Rectal smooth muscle tissue (tissue), 1 donor: ENCODE results near the gene DCAKD.

Experiments used
- H3K27ac ChIP-seq: one replicate; pipeline ENCODE4 v1.7.0; 2013; ENCODE audit warnings: low read depth, low read length, inconsistent platforms
- H3K27me3 ChIP-seq: one replicate; pipeline ENCODE4 v1.7.0; 2013; ENCODE audit warnings: low read length; ENCODE audit not compliant: control insufficient read depth, insufficient read depth
- H3K36me3 ChIP-seq: one replicate; pipeline ENCODE4 v1.7.0; 2013; ENCODE audit warnings: low read length; ENCODE audit not compliant: control insufficient read depth, insufficient read depth
- H3K4me1 ChIP-seq: one replicate; pipeline ENCODE4 v1.7.0; 2013; ENCODE audit warnings: low read length; ENCODE audit not compliant: control insufficient read depth, insufficient read depth
- H3K4me3 ChIP-seq: one replicate; pipeline ENCODE4 v1.7.0; 2013; ENCODE audit warnings: low read length
- H3K9ac ChIP-seq: one replicate; pipeline ENCODE4 v1.7.0; 2013; ENCODE audit warnings: low read length

DCAKD gene

DNA sequence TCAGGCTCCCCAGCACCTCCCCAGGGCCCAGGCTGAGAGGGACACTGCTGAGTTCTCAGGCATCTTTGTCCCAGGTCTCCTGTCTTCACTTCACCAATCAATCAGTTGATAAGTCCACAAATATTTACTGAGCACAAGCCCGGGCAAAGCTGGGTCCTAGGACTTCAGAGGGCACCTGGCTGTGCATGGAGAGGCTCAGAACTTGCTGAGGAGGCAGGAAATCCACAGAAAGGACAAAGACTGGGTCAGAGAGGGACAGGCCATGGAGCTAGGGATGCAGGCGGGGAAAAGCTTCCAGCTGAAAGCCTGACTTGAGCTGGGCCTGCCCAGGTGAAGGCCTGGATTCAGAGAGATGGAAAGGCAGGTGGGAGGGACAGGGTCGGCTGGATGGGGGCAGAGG lies 50.1 kb downstream of the DCAKD start:
- Histone ChIP-seq H3K9ac (no peak overlapping the region), H3K36me3 (no peaks in the 10 kb centered on the region), H3K4me1 (no peaks in the 10 kb centered on the region), H3K27ac (no peak overlapping the region), H3K27me3 (no peaks in the 10 kb centered on the region), H3K4me3 (no peak overlapping the region)

DNA sequence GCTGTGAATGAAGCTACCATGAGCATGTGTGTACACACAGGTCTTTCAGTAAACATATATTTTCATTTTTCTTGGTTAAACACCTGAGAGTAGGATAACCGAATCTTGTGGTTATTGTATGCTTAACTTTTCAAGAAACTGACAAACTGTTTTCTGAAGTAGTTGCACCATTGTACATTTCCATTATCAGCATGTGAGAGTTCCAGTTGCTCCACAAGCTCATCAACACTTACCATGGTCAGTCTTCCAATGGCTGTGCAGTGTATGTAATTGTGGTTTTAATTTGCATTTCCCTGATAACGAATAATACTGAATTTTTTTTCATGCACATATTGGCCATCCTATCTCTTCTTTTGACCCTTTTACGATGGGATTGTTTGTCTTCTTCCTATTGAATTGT lies 52.0 kb downstream of the DCAKD start:
- Histone ChIP-seq H3K4me1 (no peaks in the 10 kb centered on the region), H3K9ac (no peak overlapping the region), H3K27ac (no peak overlapping the region), H3K4me3 (no peak overlapping the region), H3K36me3 (no peaks in the 10 kb centered on the region), H3K27me3 (no peaks in the 10 kb centered on the region)

DNA sequence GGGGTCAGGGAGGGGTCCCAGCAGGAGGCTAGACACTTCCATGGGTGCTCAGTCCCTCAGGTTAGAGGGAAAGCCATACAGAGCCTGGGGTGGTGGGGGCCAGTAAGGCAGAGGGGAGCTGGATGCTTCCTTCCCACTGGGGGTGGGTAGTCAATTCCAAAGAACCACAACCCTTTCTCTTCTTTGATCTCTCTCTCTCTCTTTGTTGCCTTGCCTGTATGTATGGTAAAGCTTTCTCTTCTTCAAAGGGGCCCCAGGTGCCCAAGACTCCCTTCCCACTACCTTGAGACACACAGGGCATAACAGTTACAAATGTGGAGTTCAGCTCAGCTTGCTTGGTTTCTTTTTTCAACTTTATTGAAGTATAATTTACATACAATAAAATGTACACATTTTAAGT lies 52.8 kb downstream of the DCAKD start:
- no peaks in the 10 kb centered on the region for H3K36me3 ChIP-seq
- no peak overlapping the region for H3K4me3 ChIP-seq
- no peaks in the 10 kb centered on the region for H3K27me3 ChIP-seq
- no peak overlapping the region for H3K9ac ChIP-seq
- H3K27ac ChIP-seq, result no peak overlapping the region
- H3K4me1 ChIP-seq, result no peaks in the 10 kb centered on the region

DNA sequence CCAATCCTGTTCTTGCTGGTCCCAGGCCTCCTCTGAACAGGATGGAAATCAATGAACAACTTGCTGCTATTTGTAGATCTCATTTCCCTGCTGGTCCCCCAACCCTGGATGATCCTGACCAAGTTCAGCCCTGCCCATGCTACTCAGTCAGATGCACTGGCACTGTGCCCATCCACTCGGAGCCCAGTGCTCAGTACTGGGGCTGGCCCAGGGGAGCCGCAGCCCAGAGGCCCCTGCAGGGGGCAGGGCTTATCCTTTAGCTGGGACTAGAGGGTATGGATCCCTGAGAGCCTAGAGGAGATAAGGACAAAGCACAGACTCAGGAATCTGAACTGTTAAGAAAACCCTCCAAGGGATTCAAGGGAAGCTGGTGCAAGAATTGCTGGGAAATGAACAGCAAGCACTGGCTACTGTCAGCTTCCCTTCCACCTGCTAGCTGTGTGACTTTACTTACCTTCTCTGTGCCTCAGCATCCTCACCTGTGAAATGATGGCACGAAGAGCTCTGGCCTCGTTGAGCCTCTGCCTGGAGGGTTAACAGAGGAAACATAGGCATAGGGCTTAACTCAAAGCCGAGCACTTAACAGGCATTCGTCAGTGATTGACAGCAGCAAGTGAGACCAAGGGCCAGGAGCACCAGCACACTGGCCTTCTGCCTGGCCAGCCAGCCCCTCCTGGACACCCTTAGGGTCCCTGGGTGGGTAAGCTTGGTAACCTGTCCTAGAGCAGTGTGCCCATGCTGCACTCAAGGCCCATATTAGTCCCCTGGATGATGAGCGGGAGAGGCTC lies 53.5 kb downstream of the DCAKD start:
- Histone ChIP-seq H3K4me1 (no peaks in the 10 kb centered on the region), H3K9ac (no peak overlapping the region), H3K36me3 (no peaks in the 10 kb centered on the region)

DNA sequence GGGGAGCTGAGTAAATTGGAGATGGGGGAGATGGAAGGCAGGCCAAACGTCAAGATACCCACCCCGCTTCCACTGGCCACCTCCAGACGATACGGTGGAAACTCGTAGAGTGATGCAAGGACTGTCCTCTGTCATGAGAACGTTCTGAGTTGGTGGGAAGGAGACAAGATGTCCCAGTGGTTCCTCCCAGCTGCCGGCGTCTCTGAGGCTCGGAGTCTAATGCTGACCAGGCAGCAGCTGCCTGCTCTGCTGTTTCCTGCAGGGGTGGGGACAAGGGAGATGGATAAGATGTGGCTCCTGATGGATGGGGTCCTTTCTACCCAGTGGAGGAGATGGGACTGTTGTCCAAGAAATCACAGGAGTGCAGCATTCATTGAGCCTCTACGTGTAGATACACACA lies 55.1 kb downstream of the DCAKD start:
- H3K36me3 ChIP-seq, result no peaks in the 10 kb centered on the region
- no peak overlapping the region for H3K9ac ChIP-seq
- no peaks in the 10 kb centered on the region for H3K27me3 ChIP-seq
- H3K4me3 ChIP-seq, result no peak overlapping the region
- no peak overlapping the region for H3K27ac ChIP-seq
- no peaks in the 10 kb centered on the region for H3K4me1 ChIP-seq

More for the DNA sequence above, 53.5 kb downstream of the DCAKD start:
- Histone ChIP-seq H3K4me3 (no peak overlapping the region), H3K27me3 (no peaks in the 10 kb centered on the region), H3K27ac (no peak overlapping the region)

DNA sequence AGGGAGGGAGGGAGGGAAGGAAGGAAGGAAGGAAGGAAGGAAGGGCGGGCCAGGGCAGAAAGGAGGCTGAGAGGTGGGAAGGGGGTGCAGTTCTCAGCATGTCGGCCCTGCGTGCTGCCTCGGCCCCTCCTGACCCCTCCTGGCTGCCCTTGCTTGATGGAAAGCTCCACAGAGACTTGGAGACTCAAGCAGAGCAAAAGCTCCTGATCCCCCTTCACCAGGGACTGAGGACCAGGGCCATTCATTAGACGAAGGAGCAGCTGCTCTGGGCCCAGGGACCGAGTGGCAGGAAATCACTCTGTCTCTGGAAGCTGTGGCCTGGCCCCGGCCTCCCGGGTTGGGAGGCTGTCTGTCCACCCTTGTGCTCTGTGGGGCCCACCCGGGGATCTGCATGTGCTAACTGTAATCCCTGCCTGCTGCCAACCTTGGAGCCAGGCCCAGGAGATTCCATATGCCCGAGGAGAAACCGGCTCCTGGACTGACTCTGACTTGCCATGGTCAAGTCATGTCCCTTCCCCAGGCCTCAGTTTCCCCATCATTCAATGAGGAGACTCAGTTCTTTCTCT lies 55.9 kb downstream of the DCAKD start:
- Histone ChIP-seq H3K9ac (no peak overlapping the region), H3K27ac (no peak overlapping the region), H3K4me1 (no peaks in the 10 kb centered on the region), H3K27me3 (no peaks in the 10 kb centered on the region), H3K36me3 (no peaks in the 10 kb centered on the region), H3K4me3 (no peak overlapping the region)

DNA sequence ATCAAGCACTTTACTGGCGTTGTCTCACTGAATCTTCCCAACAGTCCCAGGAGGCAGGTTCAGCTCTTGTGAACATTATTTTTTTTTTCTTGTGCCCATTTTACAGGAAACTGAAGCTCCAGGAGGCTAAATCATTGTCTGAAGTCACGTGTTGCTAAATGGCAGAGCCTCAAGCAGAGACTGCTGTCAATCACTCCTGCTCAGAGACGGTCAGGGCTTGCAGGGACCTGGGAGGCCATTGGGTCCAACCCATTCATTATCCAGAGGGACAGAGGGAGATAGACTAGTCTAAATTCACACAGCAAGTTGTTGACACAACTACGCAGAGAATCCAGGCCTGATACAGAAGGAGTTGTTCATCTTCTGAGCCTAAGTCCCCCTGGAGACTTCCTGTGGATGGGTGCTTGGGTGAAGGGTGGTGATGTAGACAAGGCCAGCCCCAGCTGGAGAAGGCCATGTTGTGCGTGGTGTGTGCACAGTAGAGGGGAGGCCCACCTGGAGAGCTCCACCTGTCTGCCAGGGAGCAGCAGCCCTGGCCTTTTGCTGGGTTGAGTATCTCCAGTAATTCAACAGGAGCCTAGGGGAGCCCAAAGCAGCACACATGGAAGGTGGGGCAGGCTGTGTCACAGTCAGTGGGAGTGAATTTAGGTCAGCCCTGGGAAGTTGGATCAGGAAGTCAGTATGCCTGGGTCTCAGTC lies 59.0 kb downstream of the DCAKD start:
- Histone ChIP-seq H3K36me3 (no peaks in the 10 kb centered on the region), H3K4me1 (no peaks in the 10 kb centered on the region), H3K27me3 (no peaks in the 10 kb centered on the region), H3K4me3 (no peak overlapping the region), H3K9ac (no peak overlapping the region), H3K27ac (no peak overlapping the region)

DNA sequence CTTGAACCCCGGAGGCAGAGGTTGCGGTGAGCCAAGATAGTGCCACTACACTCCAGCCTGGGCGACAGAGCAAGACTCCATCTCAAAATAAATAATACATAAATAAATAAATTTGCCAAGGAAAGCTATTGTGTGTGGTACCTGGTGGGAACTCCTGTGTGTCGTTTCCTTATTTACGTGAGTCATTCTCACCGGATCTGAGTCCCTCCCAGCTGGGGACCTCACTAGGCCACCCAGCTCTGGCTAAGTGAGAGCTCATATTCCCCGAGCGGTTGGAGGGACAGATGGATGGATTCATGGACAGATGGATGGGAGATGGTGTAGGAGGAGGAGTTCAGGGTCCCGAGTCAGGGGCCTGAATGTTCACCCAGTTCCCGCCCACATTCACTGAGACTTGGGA lies 60.4 kb downstream of the DCAKD start:
- no peaks in the 10 kb centered on the region for H3K27me3 ChIP-seq
- H3K36me3 ChIP-seq, result no peaks in the 10 kb centered on the region
- H3K9ac ChIP-seq, result no peak overlapping the region
- H3K4me3 ChIP-seq, result no peak overlapping the region
- H3K27ac ChIP-seq, result no peak overlapping the region
- H3K4me1 ChIP-seq, result peaks cover 2% of the 10 kb centered on the region

DNA sequence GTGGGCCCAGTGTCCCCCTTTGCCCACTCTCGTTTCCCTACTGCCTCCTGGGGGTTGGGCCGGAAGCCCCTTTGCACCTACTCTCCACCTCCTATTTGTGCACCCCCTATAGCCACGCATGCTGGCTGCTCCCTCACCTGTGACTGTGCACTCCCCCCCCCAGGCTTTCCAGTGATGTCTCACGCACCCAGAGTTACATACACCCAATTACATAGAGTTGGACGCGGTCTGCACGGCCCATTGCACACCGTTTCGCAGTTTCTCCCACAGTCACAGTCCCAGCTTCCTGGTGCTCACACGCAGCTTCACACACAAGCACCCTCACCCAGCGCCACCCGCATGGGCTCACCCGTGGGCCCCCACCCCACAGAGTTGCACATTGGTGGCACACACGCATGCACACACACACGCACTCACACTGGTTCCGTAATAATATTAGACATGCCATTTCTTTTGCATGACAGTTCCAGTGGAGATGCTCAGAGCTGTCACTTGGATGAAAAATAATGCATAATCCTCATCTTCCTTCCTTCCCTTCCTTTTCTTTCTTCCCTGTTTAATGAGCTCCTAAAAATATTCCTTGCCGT lies 61.8 kb downstream of the DCAKD start:
- no peaks in the 10 kb centered on the region for H3K27me3 ChIP-seq
- H3K4me1 ChIP-seq, result peaks cover 2% of the 10 kb centered on the region
- no peak overlapping the region for H3K4me3 ChIP-seq
- H3K27ac ChIP-seq, result no peak overlapping the region
- no peaks in the 10 kb centered on the region for H3K36me3 ChIP-seq
- H3K9ac ChIP-seq, result no peak overlapping the region

DNA sequence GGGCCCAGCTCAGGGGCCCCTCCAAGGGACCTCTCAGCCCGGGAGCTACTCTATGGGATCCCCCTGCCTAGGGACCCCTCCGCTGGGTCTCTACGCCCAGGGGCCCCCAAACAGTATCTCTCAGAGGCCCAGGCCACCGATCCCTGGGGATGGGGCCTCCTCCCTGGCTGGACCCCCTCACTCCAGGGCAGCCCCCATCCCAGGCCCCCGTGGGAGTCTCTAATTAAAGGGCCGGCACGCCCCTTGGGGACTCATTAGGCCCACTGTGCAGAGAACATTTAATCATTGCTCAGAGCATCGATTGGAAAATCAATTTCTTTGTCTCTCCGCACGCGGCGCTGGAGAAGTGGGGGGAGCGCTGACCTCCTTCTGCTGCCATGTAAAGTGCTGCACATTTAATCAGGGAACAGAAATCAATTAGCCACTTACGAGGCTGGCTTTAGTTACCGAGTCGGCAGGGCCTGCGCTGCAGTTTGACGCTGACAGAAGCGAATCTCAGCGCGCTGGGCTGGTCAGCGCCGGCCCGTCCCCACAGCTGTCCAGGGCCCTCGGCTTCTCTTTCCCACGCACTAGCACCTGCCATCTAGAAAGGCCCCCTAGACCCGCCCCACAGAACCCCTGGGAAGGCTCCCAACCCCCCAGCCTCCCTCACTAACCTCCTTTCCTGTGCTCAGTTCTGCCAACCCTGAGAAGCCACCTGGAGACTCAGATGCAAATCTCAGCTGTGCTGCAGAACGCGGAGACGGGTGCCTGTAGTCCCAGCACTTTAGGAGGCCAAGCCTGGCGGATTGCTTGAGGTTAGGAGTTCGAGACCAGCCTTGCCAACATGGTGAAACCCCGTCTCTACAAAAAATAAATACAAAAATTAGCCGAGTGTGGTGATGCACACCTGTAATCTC lies 63.1 kb downstream of the DCAKD start:
- Histone ChIP-seq H3K27ac (no peak overlapping the region), H3K27me3 (no peaks in the 10 kb centered on the region), H3K9ac (no peak overlapping the region), H3K4me3 (no peak overlapping the region), H3K4me1 (peaks cover 2% of the 10 kb centered on the region), H3K36me3 (no peaks in the 10 kb centered on the region)

DNA sequence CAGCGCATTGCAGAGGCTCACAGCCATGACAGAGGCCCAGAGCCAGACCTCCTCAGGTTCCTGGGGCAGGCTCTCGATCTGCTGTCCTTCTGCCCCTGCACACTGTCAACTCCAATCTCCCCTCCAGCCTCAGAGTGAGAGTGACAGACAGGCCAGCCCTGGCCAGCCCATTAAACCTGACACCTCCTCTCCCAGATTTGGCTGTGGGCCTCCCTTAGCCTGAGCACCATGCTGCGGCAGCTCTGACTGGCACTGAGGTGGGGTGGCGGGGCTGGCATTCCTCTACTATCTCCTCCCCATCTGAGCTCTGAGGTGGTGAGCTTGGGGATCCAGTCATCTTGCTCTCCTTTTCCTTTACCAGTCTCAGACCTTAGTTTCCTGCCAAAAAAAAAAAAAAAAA lies 67.9 kb downstream of the DCAKD start:
- Histone ChIP-seq H3K9ac (no peak overlapping the region), H3K4me1 (peaks cover 30% of the 10 kb centered on the region), H3K27ac (no peak overlapping the region), H3K27me3 (no peaks in the 10 kb centered on the region), H3K36me3 (no peaks in the 10 kb centered on the region), H3K4me3 (no peak overlapping the region)
